GM19025 (cell line): ENCODE measurements around the gene TSPAN4.

Source experiments
- ATAC-seq: cut with Tn5 transposase; IDR thresholded peaks from one replicate; pipeline ENCODE4 v1.9.1; 2021; ENCODE audit warnings: mild to moderate bottlenecking, low read depth, moderate library complexity; ENCODE audit not compliant: unreplicated experiment

The TSPAN4 gene

DNA sequence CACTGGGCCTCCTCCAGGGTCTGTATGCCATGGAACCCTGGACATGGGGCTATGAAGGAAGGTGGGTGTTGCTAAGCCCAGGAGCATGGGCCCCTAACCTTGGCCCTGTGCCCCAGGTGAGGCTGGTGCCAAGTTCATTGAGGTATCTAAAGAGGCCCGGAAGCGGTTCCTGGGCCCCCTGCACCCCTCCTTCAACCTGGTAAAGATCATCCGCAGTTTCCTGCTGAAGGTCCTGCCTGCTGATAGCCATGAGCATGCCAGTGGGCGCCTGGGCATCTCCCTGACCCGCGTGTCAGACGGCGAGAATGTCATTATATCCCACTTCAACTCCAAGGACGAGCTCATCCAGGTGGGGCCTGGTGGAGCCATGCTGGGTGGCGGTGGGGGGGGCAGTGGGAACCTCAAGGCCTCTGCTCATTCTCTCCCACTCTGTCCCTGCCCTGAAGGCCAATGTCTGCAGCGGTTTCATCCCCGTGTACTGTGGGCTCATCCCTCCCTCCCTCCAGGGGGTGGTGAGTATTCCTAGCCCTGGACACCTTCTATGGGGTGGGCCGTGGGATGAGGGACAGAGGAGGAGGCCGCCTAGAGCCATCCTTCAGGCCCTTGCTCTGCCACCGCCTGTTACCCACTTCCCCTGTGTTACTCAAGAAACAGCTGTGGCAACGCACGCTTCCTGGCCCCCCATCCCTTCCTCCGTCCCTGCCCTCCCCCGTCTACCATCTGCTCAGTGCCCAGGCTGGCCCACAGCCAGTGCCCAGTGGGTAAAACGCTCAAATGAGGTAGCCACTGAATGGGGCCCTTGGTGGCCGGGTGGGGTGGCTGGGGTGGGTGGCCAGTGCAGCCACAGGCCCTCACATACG is 20.9 kb upstream of the TSPAN4 start:
- no peak for ATAC-seq

GRCh38 chr11:823441-824291 is 19.0 kb upstream of the TSPAN4 start:
- ATAC-seq, result no peak

- ATAC-seq, result no peak
These were observed 18.3 kb upstream of the TSPAN4 start for GRCh38 chr11:824292-824880.

DNA sequence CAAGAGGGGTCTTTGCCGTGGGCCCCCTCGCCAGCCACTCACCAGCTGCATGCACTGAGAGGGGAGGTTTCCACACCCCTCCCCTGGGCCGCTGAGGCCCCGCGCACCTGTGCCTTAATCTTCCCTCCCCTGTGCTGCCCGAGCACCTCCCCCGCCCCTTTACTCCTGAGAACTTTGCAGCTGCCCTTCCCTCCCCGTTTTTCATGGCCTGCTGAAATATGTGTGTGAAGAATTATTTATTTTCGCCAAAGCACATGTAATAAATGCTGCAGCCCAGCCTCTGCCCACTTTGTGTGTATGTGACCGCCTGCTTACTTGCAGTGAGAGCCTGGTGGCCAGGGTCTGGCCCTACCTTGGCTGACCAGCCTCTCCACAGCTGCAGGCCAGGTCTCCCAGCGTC is 17.7 kb upstream of the TSPAN4 start:
- no peak for ATAC-seq

- ATAC-seq, result no peak
These were observed 17.1 kb upstream of the TSPAN4 start for GRCh38 chr11:825366-826226.

DNA sequence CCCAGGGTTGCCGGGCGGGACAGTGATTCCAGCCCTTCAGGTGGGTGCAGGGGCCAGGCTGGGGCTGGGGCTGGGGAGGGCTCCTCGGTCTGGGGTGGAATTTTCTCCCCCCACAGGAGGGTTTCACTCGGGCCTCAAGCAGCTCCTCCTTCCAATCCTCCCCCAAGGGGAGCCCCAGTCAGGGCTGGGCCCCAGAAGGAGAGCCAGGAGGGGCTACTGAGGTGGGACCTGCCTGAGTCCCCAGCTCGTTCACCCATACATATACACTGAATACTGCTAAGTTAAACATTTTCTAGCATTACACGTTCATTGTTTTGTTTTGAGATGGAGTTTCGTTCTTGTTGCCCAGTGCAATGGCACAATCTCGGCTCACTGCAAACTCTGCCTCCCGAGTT is 16.4 kb upstream of the TSPAN4 start:
- ATAC-seq, result no peak

DNA sequence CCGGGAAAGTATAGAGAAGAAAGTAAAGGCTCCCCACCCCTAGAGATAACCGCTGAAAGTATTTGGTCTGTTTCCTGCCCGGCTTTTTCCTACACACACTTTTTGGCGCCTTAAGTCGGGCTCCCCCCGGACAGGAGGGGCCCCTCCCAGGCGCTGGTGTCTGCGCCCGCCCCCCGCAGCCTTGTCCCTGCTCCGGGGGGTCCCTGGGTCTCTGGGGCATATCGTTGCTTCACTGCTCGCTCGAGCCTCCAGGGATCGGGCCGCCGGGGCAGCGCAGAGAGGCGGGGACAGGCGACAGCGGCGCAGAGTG is 15.9 kb upstream of the TSPAN4 start:
- ATAC-seq, result peak; percentile 6

GRCh38 chr11:827146-827896 is 15.3 kb upstream of the TSPAN4 start:
- peak; percentile 35 for ATAC-seq

- peak; percentile 12 for ATAC-seq
These were observed 14.8 kb upstream of the TSPAN4 start, which contains the start of gene CRACR2B for GRCh38 chr11:827897-828192. TSS of gene CRACR2B (plus strand) at chr11:827919. CDS start at chr11:828608, 689 bp downstream.

GRCh38 chr11:828506-829175 is 14.0 kb upstream of the TSPAN4 start:
- ATAC-seq, result no peak

- ATAC-seq, result no peak
These were observed 13.3 kb upstream of the TSPAN4 start for GRCh38 chr11:829176-829846.

DNA sequence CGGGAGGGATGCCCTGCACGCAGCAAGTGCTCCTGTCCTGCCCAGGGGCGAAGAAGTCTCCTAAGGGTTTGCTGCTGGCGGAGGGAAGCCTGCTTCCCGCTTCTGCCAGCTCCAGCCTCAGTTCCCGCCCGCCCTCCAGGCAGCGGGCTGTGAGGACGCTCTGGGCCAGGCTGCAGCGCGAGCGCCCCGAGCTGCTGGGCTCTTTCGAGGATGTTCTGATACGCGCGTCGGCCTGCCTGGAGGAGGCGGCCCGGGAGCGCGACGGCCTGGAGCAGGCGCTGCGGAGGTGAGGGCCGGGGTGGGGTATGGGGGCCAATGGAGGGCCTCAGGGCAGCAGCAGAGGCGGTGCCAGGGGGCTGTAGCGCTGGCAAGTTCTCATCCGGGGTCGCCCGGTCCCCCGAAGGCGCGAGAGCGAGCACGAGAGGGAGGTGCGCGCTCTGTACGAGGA is 12.8 kb upstream of the TSPAN4 start:
- no peak for ATAC-seq

- no peak for ATAC-seq
These were observed 12.1 kb upstream of the TSPAN4 start for GRCh38 chr11:830295-831117.

GRCh38 chr11:831118-831864 is 11.4 kb upstream of the TSPAN4 start:
- ATAC-seq, result no peak

GRCh38 chr11:831961-832528 is 10.6 kb upstream of the TSPAN4 start:
- ATAC-seq, result no peak

- ATAC-seq, result no peak
These were observed 10.0 kb upstream of the TSPAN4 start, which contains the start of gene CD151 for GRCh38 chr11:832529-833113. TSS of gene CD151 (plus strand) at chr11:832952. CDS start at chr11:836070, 3,118 bp downstream.
